ENCODE measurements around the gene GPR107.

The GPR107 gene

GRCh38 chr9:130139251-130139650 lies 85.5 kb downstream of the GPR107 start:
- no peak for DNase-seq

DNA sequence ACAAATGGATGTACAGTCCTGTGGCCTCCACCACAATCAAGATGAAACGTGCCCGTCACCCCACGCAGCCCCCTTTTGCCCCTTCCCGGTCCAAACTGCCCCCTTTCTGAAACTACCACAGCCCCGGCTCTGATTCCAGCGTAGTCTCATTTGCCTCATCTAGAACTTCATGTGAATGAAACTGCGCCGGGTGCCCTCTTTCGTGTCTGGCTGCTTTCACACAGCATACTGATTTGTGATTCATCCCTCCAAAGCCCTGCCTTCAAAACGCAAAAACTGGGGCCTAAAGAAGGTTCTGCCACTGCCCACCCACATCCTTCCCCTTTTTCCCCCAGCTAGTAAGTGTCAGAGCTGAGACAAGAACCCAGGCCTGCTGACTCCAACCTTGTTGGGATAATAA lies 87.0 kb downstream of the GPR107 start:
- no peak for DNase-seq

- DNase-seq = no peak
These were observed 88.3 kb downstream of the GPR107 start for GRCh38 chr9:130142056-130142455.

DNA sequence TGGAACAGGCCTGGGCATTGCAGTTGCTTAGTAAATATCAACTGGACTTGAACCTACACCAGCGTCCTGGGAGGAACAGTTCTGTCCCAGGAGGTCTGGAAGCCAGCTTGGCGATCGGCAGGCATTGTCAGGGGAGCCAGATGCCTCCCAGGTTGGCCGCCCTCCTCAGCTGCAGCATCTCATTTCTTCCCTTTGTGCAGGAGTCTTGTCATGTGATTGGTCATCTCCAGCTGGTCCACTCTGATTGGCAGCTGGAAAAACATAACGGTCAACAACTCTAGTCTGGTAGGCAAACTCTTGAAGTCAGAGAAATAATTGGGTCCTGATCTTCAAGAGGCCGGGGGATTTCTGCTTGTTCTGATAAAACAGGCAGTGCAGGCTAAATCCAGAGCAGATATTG lies 88.9 kb downstream of the GPR107 start:
- DNase-seq = no peak

- DNase-seq = no peak
These were observed 89.7 kb downstream of the GPR107 start for GRCh38 chr9:130143279-130143893.

DNA sequence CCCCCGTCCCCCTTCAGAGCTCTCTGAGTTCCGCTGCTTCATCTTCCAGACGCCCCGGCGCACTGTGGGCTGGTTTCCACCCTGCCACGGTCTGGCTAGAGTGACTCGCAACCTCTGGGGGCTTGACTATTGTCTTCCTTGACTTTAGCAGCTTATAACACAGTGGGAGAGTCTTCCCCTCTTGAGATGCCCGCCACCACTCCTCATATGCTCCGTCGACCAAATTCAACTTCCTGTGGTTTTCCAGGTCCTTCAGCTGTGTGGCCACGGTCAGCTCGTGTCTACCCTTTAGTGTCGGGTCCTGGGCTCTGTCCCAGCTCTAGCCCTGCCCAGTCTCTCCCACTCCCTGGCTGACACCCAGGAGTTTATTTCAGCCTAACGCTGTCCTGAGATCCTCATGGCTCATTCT lies 90.3 kb downstream of the GPR107 start:
- peak; percentile 67 for DNase-seq

GRCh38 chr9:130144703-130145102 lies 91.0 kb downstream of the GPR107 start:
- no peak for DNase-seq

DNA sequence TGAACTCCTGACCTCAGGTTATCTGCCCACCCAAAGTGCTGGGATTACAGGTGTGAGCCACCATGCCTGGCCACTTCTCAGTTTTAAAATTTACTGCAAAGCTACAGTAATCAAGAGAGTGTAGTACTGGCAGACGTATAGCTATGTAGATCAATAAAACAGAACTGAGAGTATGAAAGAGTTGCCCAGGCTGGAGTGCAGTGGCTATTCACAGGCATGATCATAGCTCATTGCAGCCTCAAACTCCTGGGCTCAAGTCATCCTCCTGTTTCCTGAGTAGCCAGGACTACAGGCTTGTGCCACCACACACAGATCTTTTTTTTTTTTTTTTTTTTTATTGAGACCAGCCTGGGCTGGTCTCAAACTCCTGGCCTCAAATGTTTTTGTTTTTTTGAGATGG lies 92.0 kb downstream of the GPR107 start:
- no peak for DNase-seq

DNA sequence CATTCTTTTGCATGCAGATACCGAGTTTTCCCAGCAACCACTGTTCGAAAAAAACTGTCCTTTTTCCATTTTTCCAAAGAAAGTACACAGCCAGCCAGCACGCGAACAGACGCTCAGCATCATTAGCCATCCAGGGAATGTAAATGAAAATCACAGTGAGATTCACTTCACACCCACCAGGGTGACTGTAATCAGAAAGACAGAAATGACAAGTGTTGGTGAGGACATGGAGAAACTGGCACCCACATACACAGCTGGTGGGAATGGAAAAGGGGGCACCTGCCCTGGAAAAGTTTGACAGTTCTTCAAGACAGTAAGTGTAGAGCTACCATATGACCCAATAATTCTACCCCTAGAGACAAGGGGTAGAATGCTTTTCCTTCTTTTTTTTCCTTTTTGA lies 93.5 kb downstream of the GPR107 start:
- no peak for DNase-seq

DNA sequence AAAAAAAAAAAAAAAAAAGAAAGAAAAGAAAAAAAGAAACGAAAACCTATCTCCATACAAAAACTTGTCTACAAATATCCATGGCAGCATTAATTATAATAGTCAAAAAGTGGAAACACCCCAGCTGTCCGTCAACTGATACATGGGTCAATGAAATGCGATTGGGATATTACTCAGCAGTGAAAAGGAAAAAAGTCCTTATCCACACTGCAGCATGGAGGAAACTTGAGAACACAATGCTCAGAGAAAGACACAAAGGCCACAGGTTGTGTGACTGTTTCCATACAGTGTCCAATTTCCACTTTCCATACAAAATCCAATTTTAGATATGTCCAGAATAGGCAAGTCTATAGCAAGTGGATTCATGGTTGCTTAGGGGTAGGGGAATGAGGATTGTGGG lies 94.2 kb downstream of the GPR107 start:
- no peak for DNase-seq

DNA sequence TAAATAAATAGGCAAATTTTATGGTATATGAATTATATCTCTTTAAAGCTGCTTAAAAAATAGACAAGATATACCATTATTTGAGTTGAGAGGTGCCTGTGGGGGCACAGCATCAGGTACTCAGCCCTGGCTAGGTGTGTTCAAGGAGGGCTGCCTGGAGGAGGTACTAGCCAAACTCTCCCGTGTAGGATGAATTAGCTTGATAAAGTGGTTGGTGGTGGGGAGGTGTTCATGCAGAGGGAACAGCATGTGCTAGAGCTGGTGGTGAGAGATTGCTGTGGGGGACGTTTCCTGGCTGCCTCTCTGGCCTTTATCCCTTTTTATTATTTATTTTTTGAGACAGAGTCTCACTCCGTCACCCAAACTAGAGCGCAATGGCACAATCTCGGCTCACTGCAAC lies 95.3 kb downstream of the GPR107 start:
- no peak for DNase-seq

DNA sequence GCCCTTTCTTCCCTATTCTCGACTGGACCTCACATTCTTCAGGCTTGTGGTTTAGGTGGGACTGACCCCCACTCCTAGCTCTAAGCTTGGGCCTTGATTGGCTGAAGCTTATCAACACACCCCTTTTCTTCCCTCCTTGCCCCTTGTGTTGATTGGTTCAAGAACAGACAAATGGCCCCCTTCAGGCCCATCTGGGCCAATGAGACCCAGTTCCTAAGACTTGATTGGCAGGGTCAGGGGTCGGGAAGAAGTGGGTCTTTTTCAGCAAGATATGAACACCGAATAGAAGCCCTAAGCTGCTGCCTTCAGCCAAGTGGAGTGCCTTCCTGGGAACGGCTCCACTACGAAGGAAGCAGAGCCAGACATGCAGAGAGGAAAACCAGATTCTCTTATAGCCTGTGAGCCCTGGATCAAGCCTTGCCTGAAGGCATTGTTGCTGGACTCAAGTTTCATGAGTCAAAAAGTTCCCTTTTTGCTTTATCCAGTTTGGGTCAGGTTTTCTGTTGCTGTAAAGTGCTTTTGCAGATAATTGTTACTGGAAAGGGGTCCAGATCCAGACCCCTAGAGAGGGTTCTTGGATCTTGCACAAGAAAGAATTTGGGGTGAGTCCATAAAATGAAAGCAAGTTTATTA lies 96.1 kb downstream of the GPR107 start:
- no peak for DNase-seq

- no peak for DNase-seq
These were observed 97.2 kb downstream of the GPR107 start for GRCh38 chr9:130150779-130151382.

- DNase-seq = no peak
These were observed 101.1 kb downstream of the GPR107 start for GRCh38 chr9:130154816-130155215.

- no peak for DNase-seq
These were observed 101.9 kb downstream of the GPR107 start for GRCh38 chr9:130155647-130156046.

DNA sequence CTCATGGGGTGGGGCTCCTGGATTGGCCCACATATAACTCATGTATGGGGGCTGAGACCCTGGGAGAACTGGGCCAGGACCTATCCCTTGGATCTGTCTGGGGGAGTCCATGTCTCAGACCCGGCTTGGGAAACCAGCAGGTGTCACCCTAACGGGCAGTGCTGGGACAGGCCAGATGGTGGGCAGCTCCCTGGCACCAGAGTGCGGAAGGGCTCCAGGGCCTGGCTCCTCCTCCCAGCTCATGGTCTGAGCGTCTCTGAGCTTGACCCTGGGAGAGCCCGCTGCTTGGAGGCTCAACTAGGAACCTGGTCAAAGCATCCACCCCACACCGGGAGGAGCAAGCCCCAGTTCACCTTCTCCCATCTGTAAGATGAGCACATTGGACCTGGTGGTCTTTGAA lies 103.0 kb downstream of the GPR107 start:
- no peak for DNase-seq

DNA sequence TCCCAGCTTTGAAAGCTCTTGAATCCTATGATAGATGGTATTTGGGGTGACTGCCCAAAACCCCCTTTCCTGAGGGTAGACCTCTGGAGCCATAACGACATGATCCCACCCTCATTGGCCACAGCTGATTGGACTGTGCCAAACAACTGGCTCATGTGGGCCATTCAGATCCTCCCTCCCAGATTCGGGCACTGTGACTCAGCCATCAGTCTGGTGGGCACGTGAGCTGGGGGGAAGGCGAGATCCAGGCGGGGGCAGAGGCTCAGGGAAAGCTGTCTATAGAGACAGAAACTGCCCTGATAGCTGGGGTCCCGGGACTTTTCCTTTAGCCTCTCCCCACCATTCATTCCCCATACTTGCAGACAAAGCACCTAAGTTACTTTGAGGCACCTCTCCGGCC lies 103.4 kb downstream of the GPR107 start:
- no peak for DNase-seq

GRCh38 chr9:130158001-130158400 lies 104.3 kb downstream of the GPR107 start:
- DNase-seq = no peak

- DNase-seq = no peak
These were observed 105.4 kb downstream of the GPR107 start for GRCh38 chr9:130159057-130159456.

- DNase-seq = no peak
These were observed 106.4 kb downstream of the GPR107 start for GRCh38 chr9:130159915-130160670.

DNA sequence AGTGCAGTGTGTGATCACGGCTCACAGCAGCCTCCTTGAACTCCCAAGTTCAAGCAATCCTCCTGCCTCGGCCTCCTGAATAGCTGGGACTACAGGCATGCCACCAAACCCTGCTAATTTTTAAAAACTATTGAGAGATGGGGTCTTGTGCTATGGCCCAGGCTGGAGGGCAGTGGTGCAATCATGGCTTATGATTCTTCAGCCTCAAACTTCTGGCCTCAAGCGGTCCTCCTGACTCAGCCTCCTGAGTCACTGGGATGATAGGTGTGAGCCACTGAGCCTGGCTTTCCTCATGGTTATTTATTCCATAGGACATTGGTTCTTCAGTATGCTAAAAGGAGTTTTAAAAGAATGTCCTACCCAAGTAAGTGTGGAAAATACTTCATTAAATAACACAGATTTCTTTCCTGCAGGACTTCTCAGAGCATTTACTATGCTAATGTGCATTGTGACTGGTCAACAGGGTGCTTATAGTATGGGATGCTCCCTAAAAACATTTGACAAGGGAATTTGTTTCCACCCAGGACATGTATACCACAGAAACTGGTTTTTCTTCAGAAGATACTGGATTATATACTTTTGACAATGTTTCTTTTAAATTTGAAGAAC lies 107.3 kb downstream of the GPR107 start:
- no peak for DNase-seq

GRCh38 chr9:130165579-130165978 lies 111.9 kb downstream of the GPR107 start:
- DNase-seq = no peak

DNA sequence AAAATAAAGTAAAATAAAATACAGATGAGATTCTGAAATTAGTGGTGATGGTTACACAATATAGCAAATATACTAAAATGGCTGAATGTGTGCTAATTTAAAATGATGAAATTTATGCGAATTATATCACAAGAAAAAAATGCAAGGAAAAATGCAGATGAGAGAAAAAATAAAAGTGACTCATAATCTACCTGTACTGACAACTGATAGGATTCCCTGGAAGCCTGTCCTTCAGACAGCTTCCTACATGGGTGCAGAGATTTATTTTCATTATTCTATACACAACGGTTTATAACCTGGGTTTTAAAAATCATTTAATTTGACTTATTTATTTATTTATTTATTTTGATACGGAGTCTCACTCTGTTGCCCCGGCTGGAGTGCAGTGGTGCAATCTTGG lies 112.7 kb downstream of the GPR107 start:
- no peak for DNase-seq

Measured in femur (tissue), 1 donor.